H9 (cell line): ENCODE data around the gene FARP1. TPM values are rescaled to one million over a fixed set of nuclear protein-coding genes. Genes with fewer than 3 reads are reported as not detected.
A peak's percentile ranks its signal among the peaks of the same experiment; 100 is the strongest.

Experiments used
- DNase-seq: peaks from one replicate; pipeline ENCODE4 v3.0.0-alpha.2; 2017
- H2AFZ ChIP-seq: one replicate; pipeline ENCODE4 v1.6.1; 2013; ENCODE audit warnings: mild to moderate bottlenecking, low read length, control low read depth, moderate library complexity
- H2AK5ac ChIP-seq: 2 replicates; pipeline ENCODE4 v1.6.1; 2013; ENCODE audit warnings: low read length, control low read depth, mixed read lengths; ENCODE audit not compliant: insufficient read length
- H2BK120ac ChIP-seq: one replicate; pipeline ENCODE4 v1.6.1; 2013; ENCODE audit warnings: low read depth, mild to moderate bottlenecking, low read length, control low read depth, inconsistent platforms; ENCODE audit not compliant: poor library complexity, severe bottlenecking
- H2BK12ac ChIP-seq: 2 replicates; pipeline ENCODE4 v1.6.1; 2013; ENCODE audit warnings: low read length, control low read depth, mixed read lengths, low read depth; ENCODE audit not compliant: insufficient read length
- H2BK15ac ChIP-seq: 2 replicates; pipeline ENCODE4 v1.6.1; 2013; ENCODE audit warnings: low read depth, low read length, control low read depth
- H2BK20ac ChIP-seq: one replicate; pipeline ENCODE4 v1.6.1; 2013; ENCODE audit warnings: low read depth, mild to moderate bottlenecking, low read length, control low read depth, inconsistent platforms; ENCODE audit not compliant: poor library complexity, severe bottlenecking
- H2BK5ac ChIP-seq: 2 replicates; pipeline ENCODE4 v1.6.1; 2013; ENCODE audit warnings: low read length, control low read depth, mixed read lengths; ENCODE audit not compliant: insufficient read length
- H3K14ac ChIP-seq: 2 replicates; pipeline ENCODE4 v1.6.1; 2013; ENCODE audit warnings: low read length, control low read depth; ENCODE audit not compliant: insufficient read depth
- H3K18ac ChIP-seq: 2 replicates; pipeline ENCODE4 v1.6.1; 2013; ENCODE audit warnings: low read depth, mild to moderate bottlenecking, mixed read lengths, low read length, control low read depth; ENCODE audit not compliant: insufficient read length
- H3K23ac ChIP-seq: 2 replicates; pipeline ENCODE4 v1.6.1; 2013; ENCODE audit warnings: low read length, control low read depth, mixed read lengths, low read depth; ENCODE audit not compliant: insufficient read length
- H3K23me2 ChIP-seq: 2 replicates; pipeline ENCODE4 v1.6.1; 2013; ENCODE audit warnings: low read depth, mild to moderate bottlenecking, mixed read lengths, low read length, control low read depth; ENCODE audit not compliant: insufficient read length, poor library complexity, severe bottlenecking
- H3K27ac ChIP-seq: 2 replicates; pipeline ENCODE4 v1.5.1; 2013; ENCODE audit warnings: low read length, control low read depth, mixed read lengths, low read depth; ENCODE audit not compliant: insufficient read length
- H3K27me3 ChIP-seq: 2 replicates; pipeline ENCODE4 v1.6.1; 2013; ENCODE audit warnings: low read length, control low read depth, inconsistent platforms; ENCODE audit not compliant: insufficient read depth
- H3K4ac ChIP-seq: 2 replicates; pipeline ENCODE4 v1.6.1; 2013; ENCODE audit warnings: low read depth, mild to moderate bottlenecking, control low read depth, inconsistent platforms, low read length, moderate library complexity
- H3K4me1 ChIP-seq: 2 replicates; pipeline ENCODE4 v1.6.1; 2013; ENCODE audit warnings: low read length, control low read depth, inconsistent platforms; ENCODE audit not compliant: insufficient read depth
- H3K4me2 ChIP-seq: 2 replicates; pipeline ENCODE4 v1.6.1; 2013; ENCODE audit warnings: low read length, control low read depth, mixed read lengths; ENCODE audit not compliant: insufficient read length, insufficient read depth
- H3K56ac ChIP-seq: 2 replicates; pipeline ENCODE4 v1.6.1; 2013; ENCODE audit warnings: low read depth, mild to moderate bottlenecking, mixed read lengths, low read length, control low read depth; ENCODE audit not compliant: insufficient read length
- H3K79me1 ChIP-seq: 2 replicates; pipeline ENCODE4 v1.6.1; 2013; ENCODE audit warnings: low read depth, mild to moderate bottlenecking, moderate library complexity, low read length, control low read depth, inconsistent platforms; ENCODE audit not compliant: insufficient read depth, poor library complexity, severe bottlenecking
- H3K79me2 ChIP-seq: 2 replicates; pipeline ENCODE4 v1.6.1; 2013; ENCODE audit warnings: low read length, control low read depth, inconsistent platforms; ENCODE audit not compliant: insufficient read depth
- H3K9ac ChIP-seq: 2 replicates; pipeline ENCODE4 v1.6.1; 2013; ENCODE audit warnings: low read length, control low read depth, mixed read lengths; ENCODE audit not compliant: insufficient read length; ENCODE audit errors: extremely low read depth
- H3K9me3 ChIP-seq: one replicate; pipeline ENCODE4 v1.6.1; 2013; ENCODE audit warnings: low read depth, low read length, inconsistent platforms; ENCODE audit not compliant: control insufficient read depth
- H3T11ph ChIP-seq: one replicate; pipeline ENCODE4 v1.6.1; 2013; ENCODE audit warnings: mild to moderate bottlenecking, low read length, control low read depth, inconsistent platforms
- H4K20me1 ChIP-seq: one replicate; pipeline ENCODE4 v1.6.1; 2013; ENCODE audit not compliant: control insufficient read depth, insufficient read length, insufficient read depth
- H4K5ac ChIP-seq: 2 replicates; pipeline ENCODE4 v1.6.1; 2013; ENCODE audit warnings: low read depth, mild to moderate bottlenecking, mixed read lengths, low read length, control low read depth; ENCODE audit not compliant: insufficient read length
- H4K8ac ChIP-seq: replicated peaks from 2 replicates; pipeline ENCODE4 v1.6.1; 2013; ENCODE audit warnings: low read length, control low read depth, mixed read lengths, low read depth; ENCODE audit not compliant: insufficient read length
- H4K91ac ChIP-seq: 2 replicates; pipeline ENCODE4 v1.6.1; 2013; ENCODE audit warnings: low read depth, mild to moderate bottlenecking, moderate library complexity, mixed read lengths, low read length, control low read depth; ENCODE audit not compliant: insufficient read length
- H3K27ac Mint-ChIP-seq, 3 experiments: 2 replicates in 2 of 3; 3 replicates in 1 of 3; pipeline ENCODE4 v1.8.0; 2020 to 2021; ENCODE audit warnings: mixed read lengths in 3 of 3, mild to moderate bottlenecking in 1 of 3, moderate library complexity in 1 of 3
- H3K27me3 Mint-ChIP-seq: 2 replicates; pipeline ENCODE4 v1.8.0; 2021; ENCODE audit warnings: low read depth, mild to moderate bottlenecking, moderate library complexity, mixed read lengths
- H3K36me3 Mint-ChIP-seq, 3 experiments: 2 replicates in 2 of 3; 3 replicates in 1 of 3; pipeline ENCODE4 v1.8.0; 2020 to 2021; ENCODE audit warnings: low read depth in 3 of 3, mixed read lengths in 3 of 3; ENCODE audit not compliant: insufficient read depth in 1 of 3
- H3K4me1 Mint-ChIP-seq, 2 experiments: 2 replicates each; pipeline ENCODE4 v1.8.0; 2020; ENCODE audit warnings: mixed read lengths in 2 of 2
- H3K4me3 Mint-ChIP-seq, 2 experiments: 2 replicates in 1 of 2; 3 replicates in 1 of 2; pipeline ENCODE4 v1.8.0; 2020 to 2021; ENCODE audit warnings: mild to moderate bottlenecking in 2 of 2, mixed read lengths in 2 of 2, moderate library complexity in 1 of 2
- H3K9me3 Mint-ChIP-seq, 2 experiments: 2 replicates in 1 of 2; 3 replicates in 1 of 2; pipeline ENCODE4 v1.8.0; 2020; ENCODE audit warnings: mild to moderate bottlenecking in 2 of 2, mixed read lengths in 2 of 2, moderate library complexity in 1 of 2
- CTCF ChIP-seq: fragments of 200-600 bp; sonication (generic); conservative IDR thresholded peaks from 3 replicates; pipeline ENCODE4 v1.8.0; 2021; ENCODE audit warnings: antibody characterized with exemption, mild to moderate bottlenecking
- WGBS: extraction: QIAGEN DNeasy Blood & Tissue Kit; methylation state at CpG from one replicate; pipeline ENCODE4 v1.1.7; 2013; ENCODE audit warnings: missing lambda C conversion rate, low lambda C conversion rate, mixed read lengths; ENCODE audit not compliant: insufficient read length; ENCODE audit errors: extremely low coverage; 5-methylcytosine and 5-hydroxymethylcytosine counted together
- total RNA-seq: library from RNA; stranded (reverse); gene quantifications from 2 replicates; pipeline ENCODE4 v1.2.1, GENCODE V29; 2021

FARP1 gene
- total RNA-seq, 1 experiment from 2014 or later: 95.9 TPM

DNA sequence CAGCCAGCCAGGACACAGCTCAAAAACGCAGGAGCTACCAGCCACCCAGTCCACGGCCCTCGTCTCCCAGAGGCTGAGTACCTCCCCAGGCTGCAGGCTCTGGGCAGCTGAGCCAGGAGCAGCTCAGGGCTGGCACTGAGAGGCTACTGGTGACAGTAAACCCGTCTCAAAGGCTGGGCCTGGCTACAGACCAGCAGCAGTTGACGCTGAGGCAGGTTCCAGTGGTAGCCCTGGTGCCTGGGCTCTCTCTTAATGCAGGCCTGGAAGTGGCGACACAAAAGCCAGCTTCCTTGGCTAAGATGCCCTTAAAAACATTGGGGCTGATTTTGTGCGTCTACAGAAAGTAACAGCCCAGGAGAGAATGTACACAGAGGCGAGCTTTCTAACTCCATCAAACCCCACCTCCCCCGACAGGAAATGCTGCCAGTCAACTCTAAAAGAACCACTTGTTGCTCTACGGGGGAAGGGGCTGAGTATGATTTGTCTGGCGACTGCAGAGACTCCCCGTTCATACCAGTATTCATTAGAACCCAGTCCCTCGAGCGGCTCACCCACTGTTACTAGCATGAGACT is 307.7 kb downstream of the FARP1 start:
- Mint-ChIP-seq H3K9me3 (no peaks in the 10 kb centered on the region), H3K4me3 (no peak overlapping the region; a peak in 1 of 5 replicates), H3K4me1 (peaks cover 26 to 36% of the 10 kb centered on the region in 2 experiments), H3K27me3 (no peaks in the 10 kb centered on the region; the same call in 1 of the 2 replicates), H3K36me3 (peaks cover 22 to 68% (median 67%) of the 10 kb centered on the region in 3 experiments; a peak in 6 of 7 replicates), H3K27ac (peak overlapping the region in 2 of 3 experiments; percentile 39 to 40; a peak in 3 of 7 replicates)
- Histone ChIP-seq H2AFZ (no peak overlapping the region), H4K5ac (no peak overlapping the region), H3K4me1 (peaks cover 5% of the 10 kb centered on the region; the same call in 1 of the 2 replicates), H2BK12ac (no peak overlapping the region), H3K23me2 (no peaks in the 10 kb centered on the region), H2BK20ac (no peak overlapping the region), H3K4ac (no peak overlapping the region), H3K14ac (no peak overlapping the region), H3K9me3 (no peaks in the 10 kb centered on the region), H3K27me3 (no peaks in the 10 kb centered on the region), H3K9ac (no peak overlapping the region), H4K8ac (no peak overlapping the region), H2AK5ac (no peak overlapping the region), H3K4me2 (no peak overlapping the region), H4K20me1 (no peaks in the 10 kb centered on the region), H3K18ac (no peak overlapping the region), H3K56ac (no peak overlapping the region), H3K23ac (no peak overlapping the region), H3K79me2 (no peaks in the 10 kb centered on the region), H2BK5ac (no peak overlapping the region), H4K91ac (no peak overlapping the region), H3K27ac (no peak overlapping the region), H2BK120ac (no peak overlapping the region), H3T11ph (no peak overlapping the region), H3K79me1 (no peaks in the 10 kb centered on the region), H2BK15ac (no peak overlapping the region)
- TF ChIP-seq CTCF: no peak
- DNase-seq: no peak
- no CpG with 5 or more reads among the region's 14 CpGs for whole genome bisulfite sequencing
